K562 (cell line): ENCODE results near the gene USP7.

Experiments used
- CEBPB ChIP-seq: fragments of 450-650 bp; IDR thresholded peaks from 2 replicates; pipeline ENCODE4 v1.6.1; 2016; ENCODE audit warnings: missing genetic modification characterization, missing compliant biosample characterization
- CXXC5 ChIP-seq: fragments of 250-450 bp; sonication (Bioruptor Pico); IDR thresholded peaks from 2 replicates; pipeline ENCODE4 v1.8.0; 2022; ENCODE audit warnings: inconsistent platforms, mild to moderate bottlenecking, moderate library complexity
- NFXL1 ChIP-seq: fragments of 450-650 bp; formaldehyde crosslinking; IDR thresholded peaks from 2 replicates; pipeline ENCODE4 v1.4.0; 2021; ENCODE audit warnings: mild to moderate bottlenecking
- NR2C2 ChIP-seq, 2 experiments: fragments of 200-800 bp in 1 of 2; sonication (Bioruptor generic) in 1 of 2; sonication (generic) in 1 of 2; formaldehyde crosslinking in 1 of 2; IDR thresholded peaks; 2 replicates each; pipeline versions ENCODE4 v1.6.1 to v1.8.0; 2016 to 2022; ENCODE audit warnings: mild to moderate bottlenecking in 1 of 2, missing compliant biosample characterization in 1 of 2, missing genetic modification characterization in 1 of 2, missing genetic modification reagents in 1 of 2
- RNF2 ChIP-seq: sonication (generic); IDR thresholded peaks from 2 replicates; pipeline ENCODE4 v1.6.1; 2016
- TF ChIP-seq, protein P1 (sequence below), 2 experiments: fragments of 200-800 bp in 1 of 2; sonication (Bioruptor generic) in 1 of 2; sonication (generic) in 1 of 2; formaldehyde crosslinking in 1 of 2; IDR thresholded peaks in 1 of 2; conservative IDR thresholded peaks in 1 of 2; 2 replicates each; pipeline versions ENCODE4 v1.5.0 to v1.6.1; 2016 to 2020; ENCODE audit warnings: missing compliant biosample characterization in 1 of 2, missing genetic modification characterization in 1 of 2, missing genetic modification reagents in 1 of 2

GRCh38 chr16:8866884-8867215, 96.9 kb downstream of the USP7 start:
- no peak for TF ChIP-seq CXXC5 (CRISPR knock-in tag)
- no peak for TF ChIP-seq NR2C2 (CRISPR knock-in tag; IDR thresholded peaks at IDR 0.05)
- no peak for TF ChIP-seq NR2C2 (tag; IDR thresholded peaks at IDR 0.05)
- TF ChIP-seq NFXL1: no peak
- TF ChIP-seq, protein P1, sequence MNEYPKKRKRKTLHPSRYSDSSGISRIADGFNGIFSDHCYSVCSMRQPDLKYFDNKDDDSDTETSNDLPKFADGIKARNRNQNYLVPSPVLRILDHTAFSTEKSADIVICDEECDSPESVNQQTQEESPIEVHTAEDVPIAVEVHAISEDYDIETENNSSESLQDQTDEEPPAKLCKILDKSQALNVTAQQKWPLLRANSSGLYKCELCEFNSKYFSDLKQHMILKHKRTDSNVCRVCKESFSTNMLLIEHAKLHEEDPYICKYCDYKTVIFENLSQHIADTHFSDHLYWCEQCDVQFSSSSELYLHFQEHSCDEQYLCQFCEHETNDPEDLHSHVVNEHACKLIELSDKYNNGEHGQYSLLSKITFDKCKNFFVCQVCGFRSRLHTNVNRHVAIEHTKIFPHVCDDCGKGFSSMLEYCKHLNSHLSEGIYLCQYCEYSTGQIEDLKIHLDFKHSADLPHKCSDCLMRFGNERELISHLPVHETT (CRISPR knock-in tag; conservative IDR thresholded peaks at IDR 0.05 in 1 of 2, IDR thresholded peaks at IDR 0.05 in 1 of 2): no peak
- no peak for TF ChIP-seq RNF2
- no peak for TF ChIP-seq CEBPB (tag)
